B cell (primary cell): Measurements from ENCODE around the gene ZNF423.

ENCODE experiments used
- CTCF ChIP-seq: fragments of 200-600 bp; IDR thresholded peaks from one replicate; pipeline ENCODE4 v1.8.0; 2022; ENCODE audit warnings: antibody characterized with exemption, mild to moderate bottlenecking
- EZH2 ChIP-seq: IDR thresholded peaks from 2 replicates; pipeline ENCODE4 v1.6.1; 2012; ENCODE audit warnings: borderline replicate concordance, low read depth, mild to moderate bottlenecking, moderate library complexity, low read length; ENCODE audit not compliant: insufficient read depth, poor library complexity, severe bottlenecking

- TF ChIP-seq CTCF: no peak
- no peak for TF ChIP-seq EZH2
These were observed 12.1 kb upstream of the ZNF423 start for GRCh38 chr16:49867796-49868668.
